IPS-11a (cell line): Measurements from ENCODE around the gene BHLHE23.
"Not testable (repeated sequence)": the region's sequence is repeated elsewhere in the genome, so short reads cannot be mapped to it uniquely, and the experiment has no call there.

Source experiments
- H3K4me3 ChIP-seq: one replicate; pipeline ENCODE4 v1.5.1; 2013; ENCODE audit warnings: low read depth, low read length, control low read depth

Gene BHLHE23

GRCh38 chr20:63043348-63044203 is 36.8 kb upstream of the BHLHE23 start:
- no peak overlapping the region for H3K4me3 ChIP-seq

DNA sequence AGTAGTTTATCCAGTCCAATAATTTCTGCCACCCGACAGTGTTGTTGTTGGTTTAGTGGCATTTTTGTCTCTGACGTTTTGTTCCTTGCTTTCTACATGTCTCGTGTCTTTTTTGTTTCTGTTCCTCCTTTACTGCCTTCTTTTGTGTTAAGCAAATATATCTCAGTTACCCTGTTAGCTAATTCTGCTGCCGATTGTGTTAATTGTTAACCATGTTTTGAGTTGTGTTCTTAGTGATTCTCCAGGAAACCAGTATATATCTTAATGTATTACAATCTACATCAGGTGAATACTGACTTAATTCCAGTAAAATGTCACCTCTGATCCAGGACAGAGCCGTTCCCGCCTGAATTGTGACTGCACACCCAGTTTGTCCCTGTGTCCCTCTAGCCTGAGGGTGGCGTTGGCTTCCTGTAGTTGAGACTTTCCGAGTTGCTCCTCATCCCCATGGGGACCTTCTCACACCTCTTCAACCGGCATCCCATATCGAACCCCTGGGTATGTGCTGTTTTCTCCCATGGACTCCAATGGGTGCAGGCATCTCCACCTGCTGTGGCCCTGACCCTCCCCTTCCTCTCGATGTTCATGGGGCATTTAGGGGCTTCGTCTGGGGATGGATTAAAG is 35.8 kb upstream of the BHLHE23 start:
- H3K4me3 ChIP-seq: no peak overlapping the region

GRCh38 chr20:63041776-63042175 is 35.0 kb upstream of the BHLHE23 start:
- H3K4me3 ChIP-seq: no peak overlapping the region

DNA sequence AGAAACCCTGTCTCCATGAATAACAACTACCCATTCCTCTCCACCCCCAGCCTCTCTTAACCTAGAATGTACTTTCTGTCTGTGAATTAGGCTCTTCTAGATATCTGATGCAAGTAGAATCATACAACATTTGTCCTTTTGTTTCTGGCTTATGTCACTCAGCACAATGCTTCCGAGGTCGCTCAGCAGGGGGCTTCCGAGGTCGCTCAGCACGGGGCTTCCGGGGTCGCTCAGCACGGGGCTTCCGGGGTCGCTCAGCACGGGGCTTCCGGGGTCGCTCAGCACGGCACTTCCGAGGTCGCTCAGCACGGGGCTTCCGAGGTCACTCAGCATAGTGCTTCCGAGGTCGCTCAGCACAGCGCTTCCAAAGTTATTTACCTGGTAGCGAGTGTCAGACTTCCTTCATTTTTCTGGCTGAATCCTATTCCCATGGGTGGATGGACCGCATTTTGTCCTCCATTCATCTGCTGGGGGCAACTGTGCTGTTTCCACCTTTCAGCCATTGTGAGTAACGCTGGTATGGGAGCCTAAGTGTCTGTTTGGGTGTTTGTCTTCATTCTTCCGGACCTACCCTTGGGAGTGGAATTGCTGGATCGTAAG is 31.0 kb upstream of the BHLHE23 start:
- H3K4me3 ChIP-seq: no peak overlapping the region

DNA sequence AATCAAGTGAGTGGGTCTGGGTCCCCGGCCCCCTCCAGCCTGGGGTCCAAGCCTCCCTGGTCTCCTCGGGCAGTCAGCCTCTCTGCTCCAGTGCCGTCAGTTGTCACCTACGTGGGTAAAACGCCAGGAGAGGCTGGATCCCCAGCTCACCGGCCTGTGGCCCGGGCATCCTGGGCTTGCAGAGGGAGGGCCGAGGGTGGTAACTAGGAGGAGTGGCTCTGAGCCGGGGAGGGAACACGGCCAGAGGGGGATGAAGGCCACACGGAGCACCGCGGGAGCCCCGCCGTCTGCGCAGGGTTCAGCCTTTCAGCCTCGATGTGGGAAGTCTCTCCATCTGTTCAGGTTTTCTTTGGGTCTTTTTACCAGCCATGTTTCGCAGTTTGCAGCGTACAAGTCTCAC is 29.5 kb upstream of the BHLHE23 start:
- H3K4me3 ChIP-seq: no peak overlapping the region

GRCh38 chr20:63035603-63036185 is 28.9 kb upstream of the BHLHE23 start:
- no peak overlapping the region for H3K4me3 ChIP-seq

- H3K4me3 ChIP-seq: not testable (repeated sequence)
Observed at GRCh38 chr20:63034710-63035602, 28.2 kb upstream of the BHLHE23 start.

- H3K4me3 ChIP-seq: no peak overlapping the region
Observed at GRCh38 chr20:63033794-63034709, 27.3 kb upstream of the BHLHE23 start.

- no peak overlapping the region for H3K4me3 ChIP-seq
Observed at GRCh38 chr20:63032861-63033793, 26.4 kb upstream of the BHLHE23 start.

- no peak overlapping the region for H3K4me3 ChIP-seq
Observed at GRCh38 chr20:63032026-63032800, 25.4 kb upstream of the BHLHE23 start.

DNA sequence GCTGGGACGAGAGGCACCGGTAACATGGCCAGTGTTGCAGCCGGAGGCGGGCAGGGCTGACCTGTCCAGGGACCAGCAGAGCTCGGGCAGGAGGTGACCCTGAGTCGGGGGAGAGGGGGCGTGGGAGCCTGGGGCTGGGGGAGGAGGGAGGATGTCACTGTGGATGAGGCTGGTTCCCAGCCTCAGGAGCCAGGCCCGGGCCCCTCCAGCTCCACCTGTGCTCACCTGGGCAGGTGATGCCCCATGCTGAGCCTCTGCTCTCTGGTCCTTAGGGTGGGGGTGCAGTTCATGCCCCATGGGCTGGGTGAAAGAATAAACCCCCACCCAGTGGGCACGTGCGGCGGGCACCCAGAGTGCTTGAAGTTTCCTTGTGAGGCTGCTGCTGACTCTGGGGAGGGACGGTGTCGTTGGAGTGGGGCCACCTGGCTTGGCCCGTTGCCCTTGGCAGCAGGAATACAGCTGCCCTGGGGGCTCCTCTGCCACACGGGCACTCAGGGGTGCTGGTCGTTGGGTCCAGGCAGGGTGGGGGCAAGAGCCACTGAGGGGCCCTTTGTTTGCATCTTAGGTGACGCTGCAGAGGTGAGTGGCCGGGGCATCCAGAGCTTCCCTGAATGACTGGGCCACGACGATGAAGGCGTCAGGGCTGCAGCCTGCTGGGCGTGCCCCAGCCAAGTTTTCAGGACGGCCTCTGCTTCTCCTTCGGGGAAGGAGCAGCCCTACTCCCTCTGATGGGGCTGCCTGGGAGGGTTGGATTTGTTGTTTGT is 24.7 kb upstream of the BHLHE23 start:
- H3K4me3 ChIP-seq: no peak overlapping the region

DNA sequence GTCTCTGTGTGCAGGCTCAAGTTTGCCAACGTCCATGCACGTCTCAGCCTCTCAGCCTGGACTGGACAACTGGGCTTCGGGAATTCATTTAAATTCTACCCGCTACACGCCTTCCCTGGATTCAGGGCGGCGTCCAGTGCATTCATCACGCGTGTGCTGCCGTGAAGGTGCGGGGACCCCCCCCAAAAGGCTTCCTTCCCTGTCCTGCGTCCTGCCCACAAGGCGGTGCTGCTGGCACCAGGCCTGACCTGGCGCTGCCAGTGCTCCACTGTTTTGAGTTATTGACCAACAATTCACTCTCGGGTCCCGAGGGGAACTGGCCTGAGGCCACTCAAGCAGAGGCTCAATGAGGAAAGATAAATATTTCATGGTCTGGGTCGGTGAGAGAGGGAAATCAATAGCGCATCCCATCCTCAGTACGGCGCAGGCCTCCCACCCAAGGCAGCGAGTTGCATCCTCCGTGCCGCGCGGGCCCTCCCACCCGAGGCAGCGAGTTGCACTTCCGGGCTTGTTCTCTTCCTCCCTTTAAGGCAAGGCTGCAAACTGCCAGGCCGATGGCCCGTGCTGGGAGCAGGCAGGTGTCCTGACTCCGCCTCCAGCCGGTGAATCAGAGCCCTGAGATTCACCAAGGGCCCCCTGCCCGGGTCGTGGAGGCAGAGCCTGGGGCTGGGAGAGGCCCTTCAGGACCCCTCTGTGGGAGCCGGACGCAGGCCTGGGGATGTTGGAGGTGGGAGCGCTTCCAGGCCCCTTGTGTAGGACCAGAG is 22.8 kb upstream of the BHLHE23 start:
- no peak overlapping the region for H3K4me3 ChIP-seq

GRCh38 chr20:63028461-63028921 is 21.7 kb upstream of the BHLHE23 start:
- H3K4me3 ChIP-seq: no peak overlapping the region

DNA sequence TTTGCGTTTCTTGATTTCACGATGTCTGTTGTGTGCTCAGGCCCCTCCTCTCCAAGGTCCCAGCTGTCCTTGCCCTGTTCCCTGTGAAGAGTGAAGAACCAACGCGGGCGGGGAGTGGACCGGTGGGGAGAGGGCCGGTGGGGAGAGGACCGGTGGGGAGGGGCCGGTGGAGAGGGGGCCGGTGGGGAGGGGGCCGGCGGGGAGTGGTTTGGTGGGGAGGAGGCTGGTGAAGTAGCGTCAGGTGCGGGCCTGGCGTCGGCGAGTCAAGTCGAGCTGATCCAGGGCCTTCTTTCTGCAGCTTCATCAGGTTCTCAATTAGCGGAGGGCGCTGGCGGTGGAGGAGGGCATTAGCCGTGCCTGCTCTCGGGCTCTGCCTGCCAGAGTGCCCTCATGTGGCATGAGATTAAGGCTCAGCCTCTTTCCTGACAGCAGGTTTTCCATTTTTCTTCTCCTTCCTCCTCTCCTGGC is 21.2 kb upstream of the BHLHE23 start:
- no peak overlapping the region for H3K4me3 ChIP-seq

DNA sequence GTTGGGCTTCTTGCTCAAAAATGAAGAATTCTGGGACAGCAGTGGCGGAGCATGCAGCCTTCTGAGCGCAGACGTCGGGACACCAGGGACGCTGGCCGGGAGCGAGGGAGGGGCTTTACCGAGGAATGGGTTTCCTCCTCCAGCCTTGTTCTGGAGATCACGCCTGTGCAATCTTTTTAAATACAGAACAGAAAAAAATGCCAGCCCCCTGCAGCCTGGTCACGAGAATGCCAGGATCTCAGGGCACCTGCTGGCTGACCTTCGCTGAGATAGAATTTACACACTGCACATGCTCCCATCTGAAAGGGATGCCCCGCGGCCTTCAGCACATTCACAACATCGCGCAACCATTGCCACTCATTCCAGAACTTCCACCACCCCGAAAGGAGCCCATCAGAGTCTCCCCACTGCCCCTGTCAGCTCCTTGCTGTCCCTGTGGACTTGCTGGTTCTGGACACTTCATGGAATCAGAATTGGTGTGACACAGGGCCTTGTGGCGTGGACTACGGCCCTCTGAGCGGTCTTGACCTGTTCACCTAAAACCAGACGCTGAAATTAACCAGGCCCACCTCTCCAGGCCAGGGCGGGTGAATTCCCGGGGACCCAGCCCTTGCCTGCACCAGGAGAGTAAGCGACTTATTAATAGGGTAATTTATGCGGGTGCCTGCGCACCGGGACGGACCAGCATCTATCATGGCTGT is 20.6 kb upstream of the BHLHE23 start:
- no peak overlapping the region for H3K4me3 ChIP-seq
